ENCODE measurements around the gene CDK18. TPM values are rescaled to one million over a fixed set of nuclear protein-coding genes. Genes with fewer than 3 reads are reported as not detected.

Gene CDK18
- total and polyA plus RNA-seq, 2 donors = 1.8 to 5.4 TPM

- WGBS = 95% methylated on average over 5 of the region's 5 CpGs
- no peak for DNase-seq (ENCODE audit: low read depth in 6 of 9, low spot score in 9 of 9)
- Histone ChIP-seq H3K4me3 (ENCODE audit: low read length in 2 of 2) (no peak overlapping the region), H3K27me3 (ENCODE audit: control insufficient read depth in 2 of 2, insufficient read depth in 1 of 2, low read length in 1 of 2) (peaks cover 3 to 21% of the 10 kb centered on the region in 2 donors), H3K27ac (ENCODE audit: low read depth in 1 of 2, low read length in 1 of 2) (no peak overlapping the region), H3K4me1 (ENCODE audit: control insufficient read depth in 2 of 2, insufficient read depth in 2 of 2, low read length in 2 of 2) (peaks cover 9 to 18% of the 10 kb centered on the region in 2 donors), H3K9me3 (ENCODE audit: control insufficient read depth in 2 of 2, insufficient read depth in 1 of 2, low read length in 1 of 2) (no peaks in the 10 kb centered on the region), H3K36me3 (ENCODE audit: control insufficient read depth in 2 of 2, insufficient read depth in 2 of 2, low read length in 1 of 2) (no peaks in the 10 kb centered on the region)
Observed at GRCh38 chr1:205508227-205508714, 3.8 kb downstream of the CDK18 start.

- peaks cover 0 to 7% of the 10 kb centered on the region in 2 donors for H3K27me3 ChIP-seq (ENCODE audit: control insufficient read depth in 2 of 2, insufficient read depth in 1 of 2, low read length in 1 of 2)
- H3K27ac ChIP-seq (ENCODE audit: low read depth in 1 of 2, low read length in 1 of 2) = no peak overlapping the region
- H3K36me3 ChIP-seq (ENCODE audit: control insufficient read depth in 2 of 2, insufficient read depth in 2 of 2, low read length in 1 of 2) = no peaks in the 10 kb centered on the region
- WGBS = 94% methylated on average over 7 of the region's 7 CpGs
- no peak for DNase-seq (ENCODE audit: low read depth in 6 of 9, low spot score in 9 of 9)
- peaks cover 2 to 7% of the 10 kb centered on the region in 2 donors for H3K4me1 ChIP-seq (ENCODE audit: control insufficient read depth in 2 of 2, insufficient read depth in 2 of 2, low read length in 2 of 2)
- H3K9me3 ChIP-seq (ENCODE audit: control insufficient read depth in 2 of 2, insufficient read depth in 1 of 2, low read length in 1 of 2) = no peaks in the 10 kb centered on the region
- H3K4me3 ChIP-seq (ENCODE audit: low read length in 2 of 2) = no peak overlapping the region
Observed at GRCh38 chr1:205510308-205510950, 6.0 kb downstream of the CDK18 start.

DNA sequence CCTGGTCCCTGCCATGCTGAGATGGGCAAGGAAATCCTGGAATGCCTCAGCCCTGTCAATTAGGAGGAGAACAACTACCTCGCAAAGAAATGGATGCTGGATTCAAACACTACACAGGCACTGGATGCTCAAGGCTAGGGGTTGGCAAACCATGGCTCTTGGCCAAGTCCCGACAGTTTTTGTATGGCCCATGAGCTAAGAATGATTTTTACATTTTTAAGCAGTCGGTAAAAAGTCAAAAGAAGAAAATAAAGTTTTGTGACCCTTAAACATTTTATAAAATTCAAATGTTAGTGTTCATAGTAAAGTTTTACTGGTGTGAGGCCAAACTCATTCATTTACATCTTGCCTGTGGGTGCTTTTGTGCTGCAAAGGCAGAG is 6.5 kb downstream of the CDK18 start:
- no peaks in the 10 kb centered on the region for H3K36me3 ChIP-seq (ENCODE audit: control insufficient read depth in 2 of 2, insufficient read depth in 2 of 2, low read length in 1 of 2)
- H3K27me3 ChIP-seq (ENCODE audit: control insufficient read depth in 2 of 2, insufficient read depth in 1 of 2, low read length in 1 of 2) = peaks cover 0 to 2% of the 10 kb centered on the region in 2 donors
- no peak overlapping the region for H3K27ac ChIP-seq (ENCODE audit: low read depth in 1 of 2, low read length in 1 of 2)
- peaks cover 0 to 1% of the 10 kb centered on the region in 2 donors for H3K4me1 ChIP-seq (ENCODE audit: control insufficient read depth in 2 of 2, insufficient read depth in 2 of 2, low read length in 2 of 2)
- DNase-seq (ENCODE audit: low read depth in 6 of 9, low spot score in 9 of 9) = no peak
- no peaks in the 10 kb centered on the region for H3K9me3 ChIP-seq (ENCODE audit: control insufficient read depth in 2 of 2, insufficient read depth in 1 of 2, low read length in 1 of 2)
- H3K4me3 ChIP-seq (ENCODE audit: low read length in 2 of 2) = no peak overlapping the region
- WGBS = 98% methylated on average over 3 of the region's 3 CpGs

DNA sequence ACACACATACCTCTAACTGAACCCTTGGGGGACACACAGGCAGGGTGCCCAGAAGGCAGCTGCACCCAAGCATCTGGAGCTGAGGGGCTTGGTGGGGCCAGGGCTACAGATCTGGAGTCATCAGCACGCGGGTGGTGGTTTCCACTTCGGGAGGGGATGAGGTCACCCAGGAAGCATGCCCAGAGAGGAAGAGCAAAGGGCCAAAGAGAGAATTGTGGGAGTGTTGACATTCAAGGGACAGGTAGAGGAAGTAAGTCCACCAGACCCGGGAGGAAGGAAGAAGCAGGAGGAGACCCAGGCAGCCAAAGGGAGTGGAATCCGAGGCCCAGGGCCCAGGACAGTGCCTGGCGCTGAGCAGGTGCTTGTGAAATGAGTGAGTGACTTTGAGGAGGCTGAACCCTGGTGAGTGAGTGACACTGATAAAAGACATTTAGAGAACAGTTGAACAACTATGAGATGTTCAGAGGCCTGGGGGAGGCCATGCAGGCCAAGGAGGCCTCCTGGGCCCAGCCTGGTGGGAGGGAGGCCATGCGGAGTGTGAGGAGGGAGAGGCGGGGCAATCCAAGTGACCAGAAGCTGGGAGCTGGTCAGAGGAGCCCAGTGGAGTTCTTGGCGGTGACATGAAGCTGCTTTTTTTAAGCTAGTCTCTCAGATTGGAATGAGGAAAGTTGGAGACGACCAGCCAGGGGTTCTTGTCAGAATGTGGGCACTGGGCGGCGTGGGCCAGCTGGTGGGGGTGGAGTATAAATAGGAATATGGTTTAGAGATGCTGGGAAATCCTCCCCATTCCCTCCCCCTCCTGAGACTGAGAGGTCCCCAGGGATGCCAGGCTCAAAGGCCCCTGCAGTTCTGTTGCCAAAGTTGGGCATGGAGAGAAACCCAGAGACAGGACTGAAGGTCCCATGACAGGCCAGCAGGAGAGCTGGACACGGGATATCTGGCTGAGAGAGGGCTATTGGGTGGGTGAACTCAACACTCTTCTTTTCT is 7.9 kb downstream of the CDK18 start:
- Histone ChIP-seq H3K27me3 (ENCODE audit: control insufficient read depth in 2 of 2, insufficient read depth in 1 of 2, low read length in 1 of 2) (no peaks in the 10 kb centered on the region), H3K4me3 (ENCODE audit: low read length in 2 of 2) (no peak overlapping the region), H3K9me3 (ENCODE audit: control insufficient read depth in 2 of 2, insufficient read depth in 1 of 2, low read length in 1 of 2) (no peaks in the 10 kb centered on the region), H3K4me1 (ENCODE audit: control insufficient read depth in 2 of 2, insufficient read depth in 2 of 2, low read length in 2 of 2) (no peaks in the 10 kb centered on the region), H3K27ac (ENCODE audit: low read depth in 1 of 2, low read length in 1 of 2) (no peak overlapping the region), H3K36me3 (ENCODE audit: control insufficient read depth in 2 of 2, insufficient read depth in 2 of 2, low read length in 1 of 2) (no peaks in the 10 kb centered on the region)
- DNase-seq (ENCODE audit: low read depth in 6 of 9, low spot score in 9 of 9) = no peak
- 88% methylated on average over 13 of the region's 13 CpGs for WGBS

DNA sequence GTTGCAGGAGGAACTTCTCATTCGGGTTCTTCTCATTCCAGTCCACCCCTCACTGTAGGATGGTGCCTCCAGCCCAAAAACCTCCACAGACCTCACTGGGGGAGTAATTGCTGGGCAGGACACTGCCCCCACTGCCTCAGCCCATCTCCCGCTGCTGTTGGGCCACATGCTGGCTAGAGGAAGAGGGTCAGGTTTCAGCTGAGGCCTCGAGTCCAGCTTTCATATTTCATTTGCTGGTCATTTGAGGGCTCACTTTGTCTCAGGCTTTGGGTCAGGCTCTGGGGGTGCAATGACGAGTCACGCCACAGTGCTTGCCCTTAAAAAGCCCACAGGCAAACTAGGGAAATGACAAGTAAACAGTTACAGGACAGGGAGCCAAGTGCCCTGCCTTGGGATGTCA is 9.3 kb downstream of the CDK18 start:
- DNase-seq (ENCODE audit: low read depth in 6 of 9, low spot score in 9 of 9) = no peak
- Histone ChIP-seq H3K4me1 (ENCODE audit: control insufficient read depth in 2 of 2, insufficient read depth in 2 of 2, low read length in 2 of 2) (no peaks in the 10 kb centered on the region), H3K36me3 (ENCODE audit: control insufficient read depth in 2 of 2, insufficient read depth in 2 of 2, low read length in 1 of 2) (no peaks in the 10 kb centered on the region), H3K4me3 (ENCODE audit: low read length in 2 of 2) (no peak overlapping the region), H3K9me3 (ENCODE audit: control insufficient read depth in 2 of 2, insufficient read depth in 1 of 2, low read length in 1 of 2) (no peaks in the 10 kb centered on the region), H3K27me3 (ENCODE audit: control insufficient read depth in 2 of 2, insufficient read depth in 1 of 2, low read length in 1 of 2) (no peaks in the 10 kb centered on the region), H3K27ac (ENCODE audit: low read depth in 1 of 2, low read length in 1 of 2) (no peak overlapping the region)
- 97% methylated on average over 5 of the region's 5 CpGs for WGBS

DNA sequence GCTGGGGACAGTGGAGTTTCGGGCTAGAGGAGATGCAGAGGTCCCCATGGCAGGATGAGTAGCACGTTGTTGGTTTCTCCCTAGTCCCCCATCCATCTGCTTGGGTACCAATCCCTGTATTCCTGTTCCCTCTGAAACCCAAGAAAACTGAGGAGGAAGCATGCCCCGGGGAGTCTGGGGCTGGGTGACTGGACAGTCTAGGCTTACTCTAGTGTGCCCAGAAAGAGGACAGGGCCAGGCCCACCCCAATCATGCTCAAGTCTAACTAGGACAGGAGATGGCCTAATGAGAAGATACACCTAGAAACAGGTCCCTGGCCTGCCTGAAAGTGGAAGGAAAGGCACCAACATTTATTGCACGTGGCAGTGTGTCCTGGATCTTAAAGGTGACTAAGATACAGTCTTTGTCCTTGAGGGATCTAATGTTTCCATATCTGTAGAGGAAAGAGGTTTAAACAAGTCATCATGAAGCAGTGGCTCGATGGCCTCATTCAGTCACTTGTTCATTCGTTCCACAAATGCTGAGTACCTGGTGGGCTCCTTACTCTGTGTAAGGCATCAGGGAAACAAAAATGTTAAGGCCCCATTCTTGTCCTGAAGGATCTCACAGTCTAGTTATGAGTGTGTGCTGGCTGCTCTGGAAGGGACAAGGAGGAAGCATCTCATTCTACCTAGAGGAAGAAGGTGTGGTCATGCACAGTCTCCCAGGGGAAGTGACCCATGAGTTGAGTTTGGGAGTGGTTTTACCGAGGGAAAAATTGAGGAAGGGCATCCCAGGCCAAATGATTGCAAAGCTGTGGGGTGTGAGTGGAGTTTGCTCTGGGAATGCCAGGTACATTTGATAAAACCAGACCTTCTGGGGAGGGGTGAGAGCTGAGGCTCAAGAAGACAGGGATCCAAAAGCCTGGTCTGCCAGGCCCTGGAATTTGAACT is 10.0 kb downstream of the CDK18 start:
- H3K4me1 ChIP-seq (ENCODE audit: control insufficient read depth in 2 of 2, insufficient read depth in 2 of 2, low read length in 2 of 2) = no peaks in the 10 kb centered on the region
- no peak overlapping the region for H3K27ac ChIP-seq (ENCODE audit: low read depth in 1 of 2, low read length in 1 of 2)
- H3K36me3 ChIP-seq (ENCODE audit: control insufficient read depth in 2 of 2, insufficient read depth in 2 of 2, low read length in 1 of 2) = no peaks in the 10 kb centered on the region
- H3K4me3 ChIP-seq (ENCODE audit: low read length in 2 of 2) = no peak overlapping the region
- no peak for DNase-seq (ENCODE audit: low read depth in 6 of 9, low spot score in 9 of 9)
- no peaks in the 10 kb centered on the region for H3K9me3 ChIP-seq (ENCODE audit: control insufficient read depth in 2 of 2, insufficient read depth in 1 of 2, low read length in 1 of 2)
- 89% methylated on average over 7 of the region's 7 CpGs for WGBS
- H3K27me3 ChIP-seq (ENCODE audit: control insufficient read depth in 2 of 2, insufficient read depth in 1 of 2, low read length in 1 of 2) = peaks cover 0 to 1% of the 10 kb centered on the region in 2 donors

- H3K4me1 ChIP-seq (ENCODE audit: control insufficient read depth in 2 of 2, insufficient read depth in 2 of 2, low read length in 2 of 2) = no peaks in the 10 kb centered on the region
Observed at GRCh38 chr1:205515781-205516253, 11.3 kb downstream of the CDK18 start.

DNA sequence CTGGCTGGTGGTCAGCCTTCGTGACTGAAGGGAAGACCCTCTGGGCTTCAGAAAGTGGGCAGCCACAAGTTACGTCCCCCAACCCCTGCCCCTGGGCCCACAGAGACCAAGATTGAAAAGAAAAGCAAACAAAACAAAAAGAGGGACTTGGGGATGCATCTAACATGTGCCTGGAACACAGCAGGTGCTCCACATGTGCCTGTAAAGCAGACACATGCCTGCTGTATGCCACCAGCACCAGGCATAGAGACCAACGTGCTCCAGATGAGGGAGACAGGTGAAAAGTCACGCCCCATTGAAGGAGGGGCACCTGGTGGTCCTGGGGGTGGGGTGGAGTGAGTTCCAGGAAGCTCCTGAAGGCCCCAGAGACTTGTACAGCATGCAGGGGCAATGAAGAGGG is 11.9 kb downstream of the CDK18 start:
- 90% methylated on average over 4 of the region's 4 CpGs for WGBS
- H3K36me3 ChIP-seq (ENCODE audit: control insufficient read depth in 2 of 2, insufficient read depth in 2 of 2, low read length in 1 of 2) = no peaks in the 10 kb centered on the region
- H3K4me1 ChIP-seq (ENCODE audit: control insufficient read depth in 2 of 2, insufficient read depth in 2 of 2, low read length in 2 of 2) = no peaks in the 10 kb centered on the region
- peaks cover 0 to 4% of the 10 kb centered on the region in 2 donors for H3K27me3 ChIP-seq (ENCODE audit: control insufficient read depth in 2 of 2, insufficient read depth in 1 of 2, low read length in 1 of 2)
- no peak overlapping the region for H3K4me3 ChIP-seq (ENCODE audit: low read length in 2 of 2)
- no peak overlapping the region for H3K27ac ChIP-seq (ENCODE audit: low read depth in 1 of 2, low read length in 1 of 2)
- H3K9me3 ChIP-seq (ENCODE audit: control insufficient read depth in 2 of 2, insufficient read depth in 1 of 2, low read length in 1 of 2) = no peaks in the 10 kb centered on the region
- DNase-seq (ENCODE audit: low read depth in 6 of 9, low spot score in 9 of 9) = no peak

More at GRCh38 chr1:205515781-205516253, 11.3 kb downstream of the CDK18 start:
- Histone ChIP-seq H3K27me3 (ENCODE audit: control insufficient read depth in 2 of 2, insufficient read depth in 1 of 2, low read length in 1 of 2) (peaks cover 0 to 4% of the 10 kb centered on the region in 2 donors), H3K4me3 (ENCODE audit: low read length in 2 of 2) (no peak overlapping the region), H3K36me3 (ENCODE audit: control insufficient read depth in 2 of 2, insufficient read depth in 2 of 2, low read length in 1 of 2) (no peaks in the 10 kb centered on the region), H3K27ac (ENCODE audit: low read depth in 1 of 2, low read length in 1 of 2) (no peak overlapping the region), H3K9me3 (ENCODE audit: control insufficient read depth in 2 of 2, insufficient read depth in 1 of 2, low read length in 1 of 2) (no peaks in the 10 kb centered on the region)
- 96% methylated on average over 5 of the region's 5 CpGs for WGBS
- DNase-seq (ENCODE audit: low read depth in 6 of 9, low spot score in 9 of 9) = no peak

All from thymus (tissue), 11 donors.